ENCODE measurements around the gene TPPP. TPM values are rescaled to one million over a fixed set of nuclear protein-coding genes. Genes with fewer than 3 reads are reported as not detected.
"Not testable (repeated sequence)": the region's sequence is repeated elsewhere in the genome, so short reads cannot be mapped to it uniquely, and the experiment has no call there.

Gene TPPP
- total RNA-seq, 1 experiment from 2014 or later = 0.31 TPM

DNA sequence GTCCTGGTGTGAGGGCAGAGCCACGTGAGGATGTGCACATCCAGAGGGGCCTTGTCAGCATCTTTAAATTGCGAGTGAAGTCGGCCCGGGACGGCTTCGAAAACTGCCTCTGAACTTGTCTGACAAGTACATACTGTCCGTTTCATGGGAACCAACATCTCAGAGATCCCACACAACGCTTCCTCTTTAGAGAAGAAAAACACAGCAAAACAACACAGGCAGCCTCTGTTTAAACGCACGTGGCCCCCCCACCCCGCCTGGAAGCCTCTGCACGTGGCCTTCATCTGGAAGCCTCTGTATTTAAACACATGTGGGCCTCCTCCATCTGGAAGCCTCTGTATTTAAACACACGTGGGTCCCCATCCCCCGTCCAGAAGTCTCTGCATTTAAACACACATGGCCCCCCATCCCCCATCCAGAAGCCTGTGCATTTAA lies 51.8 kb downstream of the TPPP start:
- H3K27me3 ChIP-seq (ENCODE audit: control insufficient read depth, insufficient read depth, low read length) = no peaks in the 10 kb centered on the region
- peaks cover 19% of the 10 kb centered on the region for H3K36me3 ChIP-seq (replicated peaks; ENCODE audit: control insufficient read depth, insufficient read depth, low read length)
- no peak overlapping the region for H3K4me3 ChIP-seq (ENCODE audit: insufficient read depth, low read depth, low read length)
- no peak for DNase-seq

GRCh38 chr5:640461-641330 lies 52.5 kb downstream of the TPPP start:
- no peaks in the 10 kb centered on the region for H3K27me3 ChIP-seq (ENCODE audit: control insufficient read depth, insufficient read depth, low read length)
- no peak overlapping the region for H3K4me3 ChIP-seq (ENCODE audit: insufficient read depth, low read depth, low read length)
- H3K36me3 ChIP-seq (replicated peaks; ENCODE audit: control insufficient read depth, insufficient read depth, low read length) = peaks cover 20% of the 10 kb centered on the region
- no peak for DNase-seq

DNA sequence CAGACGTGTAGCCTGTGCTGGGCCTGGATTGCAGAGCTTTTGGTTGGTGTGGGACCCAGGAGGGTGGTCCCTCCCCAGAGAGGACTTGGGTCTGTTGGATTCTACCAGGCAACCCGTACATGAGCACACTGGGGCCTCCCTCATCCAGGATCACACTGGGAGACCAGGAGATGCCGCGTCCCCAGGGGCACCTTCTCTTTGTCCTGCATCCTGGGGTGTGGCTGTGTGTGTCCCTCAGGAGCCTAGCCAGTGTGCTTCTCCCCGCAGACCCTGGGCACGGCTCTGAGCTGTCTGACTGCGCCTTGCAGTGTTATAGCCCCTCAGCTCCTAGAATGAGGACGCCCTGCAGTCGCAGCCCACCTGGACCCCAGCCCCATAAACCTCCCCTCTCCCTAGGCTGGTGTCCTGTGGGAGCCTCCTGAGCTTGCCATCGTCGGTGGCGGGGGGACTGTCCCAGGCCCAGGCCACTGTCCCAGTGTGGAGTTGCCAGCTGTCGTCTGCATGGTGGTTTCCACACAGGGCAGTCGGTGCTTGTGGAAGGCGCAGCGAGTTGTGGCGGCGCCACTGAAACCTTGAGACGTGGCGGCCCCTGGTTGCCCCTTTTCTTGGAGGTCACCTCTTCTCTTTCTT lies 53.5 kb downstream of the TPPP start:
- H3K36me3 ChIP-seq (replicated peaks; ENCODE audit: control insufficient read depth, insufficient read depth, low read length) = peaks cover 20% of the 10 kb centered on the region
- no peaks in the 10 kb centered on the region for H3K27me3 ChIP-seq (ENCODE audit: control insufficient read depth, insufficient read depth, low read length)
- no peak overlapping the region for H3K4me3 ChIP-seq (ENCODE audit: insufficient read depth, low read depth, low read length)
- DNase-seq = no peak

GRCh38 chr5:639253-639530 lies 54.0 kb downstream of the TPPP start:
- no peak for DNase-seq
- Histone ChIP-seq H3K27me3 (ENCODE audit: control insufficient read depth, insufficient read depth, low read length) (no peaks in the 10 kb centered on the region), H3K4me3 (ENCODE audit: insufficient read depth, low read depth, low read length) (no peak overlapping the region), H3K36me3 (replicated peaks; ENCODE audit: control insufficient read depth, insufficient read depth, low read length) (peaks cover 20% of the 10 kb centered on the region)

DNA sequence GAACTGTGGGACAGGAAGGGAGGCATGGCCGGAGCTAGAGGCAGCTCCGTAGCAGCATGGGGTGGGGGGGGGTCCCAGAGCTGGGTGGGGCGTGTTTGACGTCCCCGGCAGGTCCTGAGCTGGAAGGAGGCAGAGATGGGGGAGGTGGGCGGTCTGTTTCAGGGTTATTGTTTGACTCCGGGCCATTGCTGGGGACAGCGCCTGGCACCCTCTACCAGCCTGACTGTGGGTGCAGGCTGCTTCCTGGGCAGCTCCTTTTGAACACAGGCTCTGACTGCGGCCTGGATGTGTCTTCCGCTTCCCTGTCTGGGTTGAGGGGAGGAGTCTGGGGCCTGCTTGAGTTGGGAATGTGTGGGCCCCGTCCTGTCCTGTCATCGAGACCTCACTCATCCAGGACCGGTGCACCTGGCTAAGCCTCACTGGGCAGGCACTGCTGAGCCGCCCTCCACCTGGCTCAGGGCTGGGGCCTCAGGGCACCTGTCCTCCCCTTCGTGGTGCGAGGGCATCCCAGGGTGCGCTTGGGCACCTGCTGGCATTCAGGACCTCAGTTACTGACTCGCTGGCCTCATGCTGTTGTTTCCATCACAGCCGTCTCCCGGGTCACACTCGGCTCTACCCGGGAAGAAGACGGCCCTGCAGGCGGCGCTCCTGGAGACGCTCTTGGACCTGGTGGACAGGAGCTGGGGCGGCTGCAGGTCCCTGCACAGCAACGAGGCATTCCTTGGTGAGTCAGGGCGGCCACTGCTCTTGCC lies 54.5 kb downstream of the TPPP start:
- peaks cover 20% of the 10 kb centered on the region for H3K36me3 ChIP-seq (replicated peaks; ENCODE audit: control insufficient read depth, insufficient read depth, low read length)
- no peaks in the 10 kb centered on the region for H3K27me3 ChIP-seq (ENCODE audit: control insufficient read depth, insufficient read depth, low read length)
- no peak for DNase-seq
- H3K4me3 ChIP-seq (ENCODE audit: insufficient read depth, low read depth, low read length) = no peak overlapping the region

GRCh38 chr5:637581-638450 lies 55.3 kb downstream of the TPPP start:
- Histone ChIP-seq H3K36me3 (replicated peaks; ENCODE audit: control insufficient read depth, insufficient read depth, low read length) (peaks cover 20% of the 10 kb centered on the region), H3K4me3 (ENCODE audit: insufficient read depth, low read depth, low read length) (no peak overlapping the region), H3K27me3 (ENCODE audit: control insufficient read depth, insufficient read depth, low read length) (no peaks in the 10 kb centered on the region)
- no peak for DNase-seq

DNA sequence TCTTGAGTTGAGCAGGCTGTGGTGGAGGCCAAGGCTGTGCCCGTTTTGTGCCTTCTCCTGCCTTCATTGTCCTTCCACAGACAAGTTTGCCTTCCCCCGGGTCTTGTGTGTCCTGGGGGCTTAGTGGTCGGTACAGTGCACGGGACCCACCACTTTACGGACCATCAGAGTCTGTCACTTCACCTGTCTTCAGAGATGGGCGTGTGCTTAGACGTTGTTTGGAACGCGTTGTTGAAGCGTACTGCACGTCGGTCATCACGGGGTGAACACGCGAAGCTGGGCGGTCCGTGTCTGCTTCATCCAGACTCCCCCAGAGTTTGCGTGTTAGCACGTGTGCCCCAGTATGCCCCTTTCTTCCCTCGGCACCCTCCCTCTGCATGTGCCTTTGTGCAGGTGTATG lies 56.2 kb downstream of the TPPP start:
- H3K36me3 ChIP-seq (replicated peaks; ENCODE audit: control insufficient read depth, insufficient read depth, low read length) = peaks cover 20% of the 10 kb centered on the region
- no peak overlapping the region for H3K4me3 ChIP-seq (ENCODE audit: insufficient read depth, low read depth, low read length)
- no peak for DNase-seq
- H3K27me3 ChIP-seq (ENCODE audit: control insufficient read depth, insufficient read depth, low read length) = no peaks in the 10 kb centered on the region

GRCh38 chr5:635306-636055 lies 57.7 kb downstream of the TPPP start:
- Histone ChIP-seq H3K36me3 (replicated peaks; ENCODE audit: control insufficient read depth, insufficient read depth, low read length) (peaks cover 15% of the 10 kb centered on the region), H3K4me3 (ENCODE audit: insufficient read depth, low read depth, low read length) (no peak overlapping the region), H3K27me3 (ENCODE audit: control insufficient read depth, insufficient read depth, low read length) (no peaks in the 10 kb centered on the region)
- no peak for DNase-seq

DNA sequence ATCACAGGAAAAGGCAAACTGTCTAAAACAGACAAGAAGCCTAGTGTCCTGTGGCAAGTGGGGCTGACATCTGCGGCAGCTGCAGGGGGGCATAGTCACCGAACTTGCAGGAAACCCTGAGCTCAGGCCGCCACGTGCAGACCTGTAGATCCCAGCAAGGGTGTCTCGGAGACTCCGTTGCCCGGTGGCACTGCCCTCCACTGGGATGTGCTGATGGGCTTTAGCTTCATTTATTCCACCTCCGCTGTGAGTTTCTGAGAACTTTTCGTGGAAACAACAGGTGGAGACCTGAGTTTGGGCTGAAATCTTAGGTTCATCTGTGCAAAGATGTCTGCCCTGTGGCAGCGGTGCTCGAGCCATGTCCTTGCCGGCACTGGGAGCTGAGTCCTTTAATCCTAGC lies 59.0 kb downstream of the TPPP start:
- no peak for DNase-seq
- H3K4me3 ChIP-seq (ENCODE audit: insufficient read depth, low read depth, low read length) = no peak overlapping the region
- peaks cover 8% of the 10 kb centered on the region for H3K36me3 ChIP-seq (replicated peaks; ENCODE audit: control insufficient read depth, insufficient read depth, low read length)
- no peaks in the 10 kb centered on the region for H3K27me3 ChIP-seq (ENCODE audit: control insufficient read depth, insufficient read depth, low read length)

GRCh38 chr5:633501-633955 lies 59.6 kb downstream of the TPPP start:
- H3K4me3 ChIP-seq (ENCODE audit: insufficient read depth, low read depth, low read length) = no peak overlapping the region
- DNase-seq = no peak

DNA sequence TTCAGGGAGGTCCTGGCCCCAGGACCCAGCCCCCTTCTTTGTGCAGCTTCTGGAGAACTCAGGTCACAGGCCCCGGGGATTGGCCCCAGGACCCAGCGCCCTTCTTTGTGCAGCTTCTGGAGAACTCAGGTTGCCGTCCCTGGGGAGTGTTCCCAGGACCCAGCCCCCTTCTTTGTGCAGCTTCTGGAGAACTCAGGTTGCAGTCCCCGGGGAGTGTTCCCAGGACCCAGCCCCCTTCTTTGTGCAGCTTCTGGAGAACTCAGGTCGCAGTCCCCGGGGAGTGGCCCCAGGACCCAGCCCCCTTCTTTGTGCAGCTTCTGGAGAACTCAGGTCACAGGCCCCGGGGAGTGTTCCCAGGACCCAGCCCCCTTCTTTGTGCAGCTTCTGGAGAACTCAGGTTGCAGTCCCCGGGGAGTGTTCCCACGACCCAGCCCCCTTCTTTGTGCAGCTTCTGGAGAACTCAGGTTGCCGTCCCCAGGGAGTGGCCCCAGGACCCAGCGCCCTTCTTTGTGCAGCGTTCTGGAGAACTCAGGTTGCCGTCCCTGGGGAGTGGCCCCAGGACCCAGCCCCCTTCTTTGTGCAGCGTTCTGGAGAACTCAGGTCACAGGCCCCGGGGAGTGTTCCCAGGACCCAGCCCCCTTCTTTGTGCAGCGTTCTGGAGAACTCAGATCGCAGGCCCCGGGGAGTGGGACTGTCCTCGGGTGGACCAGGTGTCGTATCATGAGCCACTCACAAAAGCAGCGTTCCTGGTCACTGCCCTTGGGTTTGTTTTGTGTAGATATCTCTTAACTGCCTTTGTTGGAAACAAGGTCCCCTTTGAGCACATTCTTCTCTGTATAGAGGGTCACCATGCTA lies 64.6 kb downstream of the TPPP start:
- H3K27me3 ChIP-seq (ENCODE audit: control insufficient read depth, insufficient read depth, low read length); H3K4me3 ChIP-seq (ENCODE audit: insufficient read depth, low read depth, low read length); DNase-seq: not testable (repeated sequence)
- peaks cover 11% of the 10 kb centered on the region for H3K36me3 ChIP-seq (replicated peaks; ENCODE audit: control insufficient read depth, insufficient read depth, low read length)

More at GRCh38 chr5:633501-633955, 59.6 kb downstream of the TPPP start:
- Histone ChIP-seq H3K36me3 (replicated peaks; ENCODE audit: control insufficient read depth, insufficient read depth, low read length) (peaks cover 10% of the 10 kb centered on the region), H3K27me3 (ENCODE audit: control insufficient read depth, insufficient read depth, low read length) (no peaks in the 10 kb centered on the region)

DNA sequence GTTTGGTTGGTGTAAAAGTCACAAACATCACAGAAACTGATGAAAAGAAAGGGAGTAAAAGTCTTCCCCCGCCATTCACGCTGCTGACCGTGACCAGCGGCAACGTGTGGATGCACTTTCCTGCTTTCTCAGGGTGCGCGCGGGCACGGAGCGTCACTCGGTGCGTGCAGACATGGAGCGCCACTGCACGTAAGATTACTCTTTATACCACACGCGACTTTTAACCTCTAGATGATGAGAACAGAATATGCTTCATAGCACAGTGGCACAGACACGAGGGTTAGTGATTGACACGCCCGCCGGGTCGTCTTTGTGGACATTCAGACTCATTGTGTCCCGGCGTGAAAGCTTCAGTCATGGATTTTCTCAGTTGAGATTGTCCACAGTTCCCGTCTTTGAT lies 65.3 kb downstream of the TPPP start:
- Histone ChIP-seq H3K4me3 (ENCODE audit: insufficient read depth, low read depth, low read length) (no peak overlapping the region), H3K27me3 (ENCODE audit: control insufficient read depth, insufficient read depth, low read length) (no peaks in the 10 kb centered on the region), H3K36me3 (replicated peaks; ENCODE audit: control insufficient read depth, insufficient read depth, low read length) (peaks cover 11% of the 10 kb centered on the region)
- no peak for DNase-seq

DNA sequence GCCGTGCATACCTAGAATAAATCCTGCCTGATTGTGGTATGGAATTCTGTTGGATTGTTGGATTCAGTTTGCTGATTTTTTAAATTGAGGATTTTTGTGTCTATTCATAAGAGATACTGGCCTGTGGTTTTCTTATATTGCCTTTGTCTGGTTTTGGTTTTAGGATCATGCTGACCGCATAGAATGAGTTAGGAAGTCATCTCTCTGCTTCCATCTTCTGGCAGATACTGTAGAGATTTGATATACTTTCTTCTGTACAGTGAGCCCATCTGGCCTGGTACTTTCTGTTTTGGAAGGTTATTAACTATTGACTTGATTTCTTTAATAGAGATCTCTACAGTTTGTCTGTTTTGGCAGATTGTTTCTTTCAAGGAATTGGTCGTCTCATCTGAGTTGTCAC lies 66.3 kb downstream of the TPPP start:
- no peak for DNase-seq
- no peak overlapping the region for H3K4me3 ChIP-seq (ENCODE audit: insufficient read depth, low read depth, low read length)

More for the DNA sequence above, 66.3 kb downstream of the TPPP start:
- Histone ChIP-seq H3K36me3 (replicated peaks; ENCODE audit: control insufficient read depth, insufficient read depth, low read length) (peaks cover 14% of the 10 kb centered on the region), H3K27me3 (ENCODE audit: control insufficient read depth, insufficient read depth, low read length) (no peaks in the 10 kb centered on the region)

Measured in H7 (cell line).